Mammary epithelial cell (primary cell): ENCODE data around the gene BHLHE40.

Experiments
- CTCF ChIP-seq, 2 donors: IDR thresholded peaks in 1 of 2; conservative IDR thresholded peaks in 1 of 2; 2 replicates each; pipeline ENCODE4 v1.5.1; 2011 to 2012; ENCODE audit warnings: inconsistent platforms in 2 of 2, low read length in 2 of 2, mild to moderate bottlenecking in 2 of 2, control low read depth in 1 of 2, low read depth in 1 of 2; ENCODE audit not compliant: insufficient read depth in 1 of 2; ENCODE audit errors: extremely low read depth in 1 of 2
- EZH2 ChIP-seq: IDR thresholded peaks from 2 replicates; pipeline ENCODE4 v1.6.1; 2012; ENCODE audit warnings: low read length, inconsistent platforms, borderline replicate concordance

GRCh38 chr3:4999531-5000184 lies 20.4 kb downstream of the BHLHE40 start:
- TF ChIP-seq CTCF (conservative IDR thresholded peaks at IDR 0.05 in 1 of 2, IDR thresholded peaks at IDR 0.05 in 1 of 2; ENCODE audit: extremely low read depth in 1 of 2, insufficient read depth in 1 of 2, low read depth in 1 of 2, low read length in 2 of 2) (no peak), EZH2 (no peak)
